B cell (primary cell): ENCODE measurements around the gene SH3RF1. TPM values are rescaled to one million over a fixed set of nuclear protein-coding genes. Genes with fewer than 3 reads are reported as not detected.

ENCODE experiments used
- ATAC-seq: fragments of 200-7000 bp; cut with Tn5 transposase; one replicate; pipeline ENCODE4 v1.10.0; 2021; ENCODE audit warnings: low read depth, mild to moderate bottlenecking, moderate number of reproducible peaks, moderate library complexity
- CTCF ChIA-PET: fragments of 350-600 bp; sonication (Branson Sonifier 250); formaldehyde crosslinking; loops from one replicate; lab custom pipeline; 2021; ENCODE audit warnings: antibody characterized with exemption, inconsistent platforms; lab: Charles Lee
- POLR2A ChIA-PET: fragments of 350-600 bp; sonication (Branson Sonifier 250); formaldehyde crosslinking; loops from one replicate; lab custom pipeline; 2021; ENCODE audit warnings: antibody characterized with exemption; lab: Charles Lee
- DNase-seq: peaks from one replicate; pipeline ENCODE4 v3.0.0; 2013
- H2AFZ ChIP-seq: 2 replicates; pipeline ENCODE4 v1.6.1; 2012; ENCODE audit warnings: mild to moderate bottlenecking, low read depth, low read length; ENCODE audit not compliant: insufficient read depth, poor library complexity, severe bottlenecking
- H3K27ac ChIP-seq, 2 donors: 1 replicate in 1 of 2; 2 replicates in 1 of 2; pipeline ENCODE4 v1.5.1; 2012 to 2013; ENCODE audit warnings: low read length in 2 of 2, mild to moderate bottlenecking in 2 of 2, moderate library complexity in 1 of 2
- H3K27me3 ChIP-seq, 4 experiments: fragments of 200-600 bp in 1 of 4; sonication (generic) in 1 of 4; replicated peaks in 1 of 4; 1 replicate in 2 of 4; 2 replicates in 2 of 4; pipeline versions ENCODE4 v1.6.1 to v1.7.0; 2013 to 2016; ENCODE audit warnings: low read length in 3 of 4, mild to moderate bottlenecking in 2 of 4, mixed read lengths in 1 of 4, moderate library complexity in 1 of 4; ENCODE audit not compliant: insufficient read depth in 4 of 4, control insufficient read depth in 3 of 4; ENCODE audit errors: control extremely low read depth in 1 of 4
- H3K36me3 ChIP-seq, 2 experiments: replicated peaks in 1 of 2; 1 replicate in 1 of 2; 2 replicates in 1 of 2; pipeline versions ENCODE4 v1.6.1 to v1.7.1; 2013; ENCODE audit warnings: low read length in 1 of 2; ENCODE audit not compliant: insufficient read depth in 2 of 2, control insufficient read depth in 1 of 2; ENCODE audit errors: control extremely low read depth in 1 of 2, extremely low read depth in 1 of 2
- H3K4me1 ChIP-seq, 2 donors: fragments of 200-600 bp in 1 of 2; sonication (generic) in 1 of 2; 1 replicate in 1 of 2; 2 replicates in 1 of 2; pipeline versions ENCODE4 v1.5.1 to v1.6.1; 2013 to 2017; ENCODE audit warnings: low read length in 2 of 2; ENCODE audit not compliant: control insufficient read depth in 2 of 2, insufficient read depth in 2 of 2
- H3K4me2 ChIP-seq: replicated peaks from 2 replicates; pipeline ENCODE3; 2012; ENCODE audit warnings: mild to moderate bottlenecking, low read depth, low read length; ENCODE audit not compliant: poor library complexity, severe bottlenecking
- H3K4me3 ChIP-seq, 5 experiments: fragments of 200-600 bp in 1 of 5; sonication (generic) in 1 of 5; 1 replicate in 3 of 5; 2 replicates in 2 of 5; pipeline versions ENCODE4 v1.5.1 to v1.7.0; 2011 to 2016; ENCODE audit warnings: low read length in 4 of 5, mild to moderate bottlenecking in 4 of 5, low read depth in 2 of 5, control low read depth in 1 of 5, moderate library complexity in 1 of 5; ENCODE audit not compliant: insufficient read depth in 1 of 5; ENCODE audit errors: control extremely low read depth in 1 of 5, extremely low read depth in 1 of 5
- H3K79me2 ChIP-seq: fragments of 200-600 bp; sonication (generic); one replicate; pipeline ENCODE4 v1.6.0; 2016; ENCODE audit warnings: low read length; ENCODE audit not compliant: control insufficient read depth, insufficient read depth
- H3K9ac ChIP-seq: fragments of 200-600 bp; sonication (generic); 2 replicates; pipeline ENCODE4 v1.6.1; 2017; ENCODE audit warnings: mild to moderate bottlenecking, low read length, moderate library complexity
- H3K9me3 ChIP-seq, 3 donors: one replicate each; pipeline versions ENCODE4 v1.6.1 to v1.7.1; 2013; ENCODE audit warnings: low read length in 2 of 3; ENCODE audit not compliant: control insufficient read depth in 2 of 3, insufficient read depth in 1 of 3; ENCODE audit errors: control extremely low read depth in 1 of 3
- H4K20me1 ChIP-seq: 2 replicates; pipeline ENCODE4 v1.6.0; 2012; ENCODE audit warnings: mild to moderate bottlenecking, low read length; ENCODE audit not compliant: insufficient read depth, control insufficient read depth, poor library complexity, severe bottlenecking
- H3K27ac Mint-ChIP-seq: one replicate; pipeline ENCODE4 v1.8.0; 2021; ENCODE audit warnings: mixed read lengths
- H3K27me3 Mint-ChIP-seq: one replicate; pipeline ENCODE4 v1.8.0; 2021; ENCODE audit warnings: mixed read lengths
- H3K4me1 Mint-ChIP-seq: one replicate; pipeline ENCODE4 v1.8.0; 2021; ENCODE audit warnings: mixed read lengths
- H3K4me3 Mint-ChIP-seq: one replicate; pipeline ENCODE4 v1.8.0; 2021; ENCODE audit warnings: mixed read lengths
- H3K9me3 Mint-ChIP-seq: one replicate; pipeline ENCODE4 v1.8.0; 2022; ENCODE audit warnings: mixed read lengths; ENCODE audit not compliant: insufficient read depth
- CTCF ChIP-seq: fragments of 200-600 bp; IDR thresholded peaks from one replicate; pipeline ENCODE4 v1.8.0; 2022; ENCODE audit warnings: antibody characterized with exemption, mild to moderate bottlenecking
- EZH2 ChIP-seq: IDR thresholded peaks from 2 replicates; pipeline ENCODE4 v1.6.1; 2012; ENCODE audit warnings: borderline replicate concordance, low read depth, mild to moderate bottlenecking, moderate library complexity, low read length; ENCODE audit not compliant: insufficient read depth, poor library complexity, severe bottlenecking
- WGBS: methylation state at CpG from one replicate; pipeline ENCODE4 v1.1.5; 2013; ENCODE audit warnings: missing lambda C conversion rate; ENCODE audit not compliant: insufficient coverage; 5-methylcytosine and 5-hydroxymethylcytosine counted together
- intact Hi-C: fragments of 100-400 bp; cut with micrococcal nuclease; formaldehyde crosslinking; loops from one replicate; pipeline ENCODE4 v1.10.0; 2022
- polyA plus RNA-seq: library from polyadenylated mRNA; depleted of rRNA; stranded (reverse); fragments of >200 nt; gene quantifications from 2 replicates; pipeline ENCODE4 v1.2.3, GENCODE V29; 2012
- total RNA-seq, 2 donors: library from RNA; stranded (reverse); fragments of 120-200 nt in 1 of 2; gene quantifications; 1 replicate in 1 of 2; 2 replicates in 1 of 2; pipeline versions ENCODE4 v1.2.3 to v1.2.4, GENCODE V29; 2013 to 2022

The SH3RF1 gene
- total and polyA plus RNA-seq, 2 donors (not counting 1 experiment from before 2014, with no cell fraction given) = 2.0 to 5.4 TPM

DNA sequence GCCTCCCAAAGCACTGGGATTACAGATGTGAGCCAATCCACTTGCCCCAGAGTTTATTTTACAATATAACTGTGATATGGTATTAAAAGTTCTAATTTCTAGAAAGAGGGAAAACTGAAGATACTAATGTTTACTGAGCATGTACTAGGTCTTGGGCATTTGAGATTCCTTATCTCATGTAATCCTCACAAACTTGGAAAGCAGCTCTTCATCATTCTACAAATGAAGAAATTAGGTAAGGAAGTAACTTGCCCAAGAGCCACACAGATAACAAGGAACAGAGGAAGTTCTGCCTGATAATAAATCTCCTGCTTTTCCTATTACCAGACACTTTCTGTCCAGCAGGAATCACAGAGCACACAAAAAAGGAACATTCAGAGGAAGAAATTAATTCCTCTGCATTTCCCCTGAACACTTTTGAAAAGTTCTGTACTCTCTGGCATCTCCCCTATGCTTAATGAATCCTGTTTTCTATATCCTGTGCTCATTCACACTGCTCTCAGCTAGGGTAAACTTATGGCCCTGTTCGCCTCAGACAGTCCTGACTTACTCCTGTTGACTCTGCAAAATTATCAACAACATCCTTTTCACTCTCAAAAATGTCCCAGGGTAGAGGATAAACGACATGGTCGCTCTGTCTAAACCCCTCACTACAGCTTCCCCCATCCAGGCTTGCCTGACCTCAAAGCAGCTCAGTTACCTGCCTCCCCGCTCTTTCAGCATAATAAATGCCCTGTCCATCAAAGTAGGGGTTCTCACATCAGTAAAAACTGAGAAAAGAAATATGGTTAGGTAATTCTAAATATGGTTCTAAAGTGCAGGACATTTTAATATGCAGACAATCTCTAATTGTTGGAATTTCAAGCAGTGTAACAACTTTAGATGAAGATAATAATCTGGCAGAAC is 13.6 kb downstream of the SH3RF1 start:
- Mint-ChIP-seq H3K27me3 (no peaks in the 10 kb centered on the region), H3K9me3 (no peaks in the 10 kb centered on the region), H3K27ac (no peak overlapping the region), H3K4me3 (no peak overlapping the region), H3K4me1 (peaks cover 9% of the 10 kb centered on the region)
- no peak overlapping the region for H2AFZ ChIP-seq
- H3K9me3 ChIP-seq = no peaks in the 10 kb centered on the region
- no peak for TF ChIP-seq EZH2
- TF ChIP-seq CTCF = no peak
- no peak overlapping the region for H3K4me2 ChIP-seq
- no peaks in the 10 kb centered on the region for H3K36me3 ChIP-seq
- H3K4me3 ChIP-seq = no peak overlapping the region
- WGBS = 60% methylated on average over 3 of the region's 4 CpGs
- no peaks in the 10 kb centered on the region for H3K27me3 ChIP-seq
- H4K20me1 ChIP-seq = no peaks in the 10 kb centered on the region
- no peak overlapping the region for H3K27ac ChIP-seq
- H3K4me1 ChIP-seq = no peaks in the 10 kb centered on the region
- no peak for ATAC-seq
- no peak for DNase-seq
- ChIA-PET POLR2A (no interaction called here), CTCF (no interaction called here)
- no peak overlapping the region for H3K9ac ChIP-seq
- intact Hi-C loops = no loop called here
- H3K79me2 ChIP-seq = peaks cover 2% of the 10 kb centered on the region

DNA sequence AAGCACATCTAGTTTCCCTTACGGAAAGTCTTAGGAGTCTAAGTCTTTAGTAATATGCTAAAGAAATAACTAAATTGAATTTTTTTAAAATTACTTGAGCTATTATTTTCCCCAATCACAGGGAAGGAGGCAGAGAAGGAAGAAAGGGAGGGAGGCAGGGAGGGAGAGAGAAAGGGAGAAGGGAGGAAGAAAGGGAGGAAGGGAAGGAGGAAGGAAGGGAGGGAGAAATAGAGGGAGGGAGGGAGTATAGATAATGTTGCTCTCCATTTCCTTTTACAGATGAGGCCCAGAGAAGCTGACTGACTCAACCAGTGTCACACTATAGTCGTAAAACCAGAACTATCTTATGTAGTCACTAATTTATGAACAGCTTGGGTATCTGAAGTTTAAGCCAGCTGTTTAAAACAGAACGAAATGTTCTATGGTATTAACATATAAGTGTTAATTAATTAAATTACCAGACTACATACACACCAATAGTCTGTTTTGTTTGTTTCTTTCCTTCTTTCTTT is 14.6 kb downstream of the SH3RF1 start:
- Mint-ChIP-seq H3K27ac (no peak overlapping the region), H3K27me3 (no peaks in the 10 kb centered on the region), H3K4me3 (no peak overlapping the region), H3K4me1 (peaks cover 9% of the 10 kb centered on the region), H3K9me3 (no peaks in the 10 kb centered on the region)
- Histone ChIP-seq H3K79me2 (peaks cover 2% of the 10 kb centered on the region), H3K4me1 (no peaks in the 10 kb centered on the region), H4K20me1 (no peaks in the 10 kb centered on the region), H3K36me3 (no peaks in the 10 kb centered on the region), H3K27me3 (no peaks in the 10 kb centered on the region), H3K4me2 (no peak overlapping the region), H3K27ac (no peak overlapping the region), H3K9ac (no peak overlapping the region), H3K9me3 (no peaks in the 10 kb centered on the region), H3K4me3 (no peak overlapping the region), H2AFZ (no peak overlapping the region)
- intact Hi-C loops = no loop called here
- no CpG with 5 or more reads among the region's 3 CpGs for WGBS
- DNase-seq (no peak), ATAC-seq (no peak)
- CTCF ChIA-PET = no interaction called here
- POLR2A ChIA-PET = no interaction called here
- TF ChIP-seq EZH2 (no peak), CTCF (no peak)
